SU-DHL-6 (cell line): Measurements from ENCODE around the gene LRRK1.

ENCODE experiments used
- CTCF ChIP-seq: fragments of 200-600 bp; sonication (generic); IDR thresholded peaks from one replicate; pipeline ENCODE4 v1.5.1; 2017; ENCODE audit warnings: antibody characterized with exemption, mild to moderate bottlenecking, low read length, moderate library complexity; ENCODE audit not compliant: insufficient read depth, poor library complexity, severe bottlenecking
- EZH2phosphoT487 ChIP-seq: fragments of 200-600 bp; sonication (generic), shearing (Covaris generic); conservative IDR thresholded peaks from 2 replicates; pipeline ENCODE4 v1.6.1; 2018; ENCODE audit warnings: mild to moderate bottlenecking, antibody characterized with exemption, low read length, moderate library complexity, mixed read lengths

- no peak for TF ChIP-seq CTCF
- no peak for TF ChIP-seq EZH2phosphoT487
Observed at GRCh38 chr15:101099183-101099582, 180.0 kb downstream of the LRRK1 start.
